OCI-LY3 (cell line): ENCODE results near the gene HORMAD2.

Source experiments
- CTCF ChIP-seq: fragments of 200-600, 300-600 bp; sonication (generic); IDR thresholded peaks from 2 replicates; pipeline ENCODE4 v1.5.1; 2014; ENCODE audit warnings: antibody characterized with exemption, low read length, low read depth
- EZH2phosphoT487 ChIP-seq: fragments of 200-600 bp; shearing (Covaris generic); IDR thresholded peaks from 2 replicates; pipeline ENCODE4 v1.6.1; 2018; ENCODE audit warnings: antibody characterized with exemption, mixed run types, low read depth

- TF ChIP-seq CTCF (no peak), EZH2phosphoT487 (no peak)
Measured at GRCh38 chr22:30190574-30190973, 110.3 kb downstream of the HORMAD2 start.
